RPMI8226 (cell line): ENCODE results near the gene HHIPL1.

Experiments used
- DNase-seq: peaks from one replicate; pipeline ENCODE4 v3.0.0-alpha.2; 2015

Gene HHIPL1

DNA sequence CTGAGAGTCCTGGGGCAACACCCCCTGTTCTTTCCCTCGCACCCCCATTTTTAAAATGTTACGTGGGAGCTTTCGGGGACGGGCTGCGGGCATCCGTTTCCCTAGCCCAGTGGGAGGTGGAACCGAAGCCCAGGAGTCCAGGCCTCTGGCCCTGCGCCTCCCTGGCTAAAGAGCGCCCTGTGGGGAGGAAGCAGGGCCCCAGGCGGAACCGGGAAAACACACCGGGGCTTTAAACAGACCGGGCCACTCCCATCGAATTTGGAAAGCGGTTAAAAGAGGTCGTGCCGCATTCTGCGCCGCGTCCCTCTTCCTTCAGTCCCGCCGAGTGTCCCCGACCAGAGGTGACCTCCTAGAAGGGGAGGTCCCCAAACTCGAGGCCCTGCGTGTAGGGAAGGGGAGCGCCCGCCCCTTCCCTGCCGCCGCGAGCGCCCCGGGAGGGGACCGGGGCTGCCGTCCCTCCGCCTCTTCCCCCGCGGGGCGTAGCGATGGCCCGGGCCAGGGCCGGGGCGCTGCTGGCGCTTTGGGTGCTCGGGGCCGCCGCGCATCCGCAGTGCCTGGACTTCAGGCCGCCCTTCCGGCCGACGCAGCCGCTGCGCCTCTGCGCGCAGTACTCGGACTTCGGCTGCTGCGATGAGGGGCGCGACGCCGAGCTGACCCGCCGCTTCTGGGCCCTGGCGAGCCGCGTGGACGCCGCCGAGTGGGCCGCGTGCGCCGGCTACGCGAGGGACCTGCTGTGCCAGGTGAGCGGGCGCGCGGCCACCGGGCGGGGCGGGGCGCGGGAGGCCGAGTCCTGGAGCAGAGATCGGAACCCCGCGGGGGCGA is at the start of gene HHIPL1:
Gene HHIPL1 (plus strand): TSS at position 407 of the 822 bp plus-strand sequence. CDS start 79 bp downstream, at position 486.
- DNase-seq = no peak

DNA sequence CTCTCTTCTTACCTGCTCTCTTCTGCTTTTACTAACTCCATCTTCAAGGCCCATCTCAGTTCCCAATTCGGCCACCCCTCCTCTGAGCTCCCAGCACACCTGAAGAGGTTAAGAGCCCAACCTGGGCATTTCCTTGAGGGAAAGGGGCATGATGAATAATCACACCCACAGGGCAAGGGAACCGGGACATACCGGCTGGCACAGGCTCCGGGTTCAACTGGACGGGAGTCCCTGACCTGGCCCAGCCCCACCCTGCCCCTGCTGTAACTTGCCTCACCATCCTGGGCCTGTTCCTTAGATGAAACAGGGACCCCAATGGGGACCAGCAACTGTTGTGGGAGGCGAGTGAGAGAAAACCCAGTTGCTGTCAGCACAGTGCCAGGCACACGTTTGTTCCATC is 49.4 kb upstream of the HHIPL1 start:
- peak; percentile 12 for DNase-seq

DNA sequence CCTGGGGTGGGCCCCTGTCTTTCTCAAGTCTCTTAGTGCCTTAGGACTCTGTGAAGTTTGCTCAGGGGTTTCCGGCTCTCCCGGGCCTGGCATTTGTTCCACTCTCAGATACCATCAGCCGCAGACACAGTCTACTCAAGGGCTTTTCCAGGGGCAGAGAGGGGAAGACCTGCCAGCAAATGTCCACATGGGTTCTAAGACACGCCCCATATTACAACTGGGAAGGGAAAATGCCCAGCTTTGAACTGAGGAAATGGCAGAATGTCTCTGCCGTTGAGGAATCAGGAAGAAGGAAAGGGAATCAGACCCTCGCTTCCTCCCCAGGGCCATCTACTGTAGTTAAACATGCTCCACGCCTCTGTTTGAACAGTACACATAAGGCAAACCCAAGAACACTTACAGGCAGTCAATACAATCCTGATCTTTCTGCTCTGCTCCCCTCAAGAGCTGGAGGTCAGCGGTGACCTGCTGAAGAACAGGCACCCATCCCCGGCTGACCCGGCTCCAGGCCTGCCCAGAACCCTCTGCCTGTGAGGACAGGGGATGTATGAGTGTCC is 48.8 kb upstream of the HHIPL1 start:
- DNase-seq = no peak

DNA sequence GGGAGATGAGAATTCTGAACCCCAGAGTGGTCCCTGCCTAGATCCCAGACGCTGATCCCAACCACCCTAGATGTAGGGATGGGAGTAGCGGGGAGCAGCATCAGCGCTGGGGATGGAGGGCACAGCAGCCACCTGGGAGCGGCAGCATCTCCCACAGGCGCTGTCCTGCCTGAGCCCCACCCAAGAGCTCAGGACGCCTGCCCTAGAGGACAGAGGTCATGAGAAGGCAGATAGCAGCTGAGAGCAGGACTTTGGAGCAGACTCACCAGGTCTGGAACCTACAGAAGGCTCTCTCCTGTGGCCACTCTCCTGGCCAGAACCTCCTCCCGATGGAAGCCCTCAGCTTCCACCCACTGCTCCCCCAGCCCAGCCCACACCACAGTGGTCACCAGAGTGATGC is 48.2 kb upstream of the HHIPL1 start:
- DNase-seq = no peak

GRCh38 chr14:99597911-99598600 is 46.9 kb upstream of the HHIPL1 start:
- no peak for DNase-seq

DNA sequence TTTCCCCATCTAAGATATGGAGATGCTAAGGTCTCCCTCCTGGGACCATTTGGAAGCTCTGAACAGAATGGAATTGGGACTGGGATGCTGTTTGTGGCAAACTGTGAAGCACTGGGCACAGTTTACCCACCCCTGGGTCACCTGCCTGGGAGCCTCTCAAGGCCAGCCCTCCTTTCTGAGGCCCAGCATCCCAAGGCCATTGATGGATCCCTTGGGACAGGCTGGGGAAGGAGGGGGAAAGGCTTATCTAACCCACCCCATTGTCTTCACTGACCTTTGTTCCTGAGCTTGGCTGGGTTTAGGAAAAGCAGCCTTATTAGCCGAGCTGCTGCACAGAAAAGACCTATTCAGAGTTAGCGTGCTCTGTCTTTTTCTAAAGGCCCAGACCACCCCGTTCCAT is 46.2 kb upstream of the HHIPL1 start:
- DNase-seq = no peak

GRCh38 chr14:99599393-99599792 is 45.5 kb upstream of the HHIPL1 start:
- no peak for DNase-seq

DNA sequence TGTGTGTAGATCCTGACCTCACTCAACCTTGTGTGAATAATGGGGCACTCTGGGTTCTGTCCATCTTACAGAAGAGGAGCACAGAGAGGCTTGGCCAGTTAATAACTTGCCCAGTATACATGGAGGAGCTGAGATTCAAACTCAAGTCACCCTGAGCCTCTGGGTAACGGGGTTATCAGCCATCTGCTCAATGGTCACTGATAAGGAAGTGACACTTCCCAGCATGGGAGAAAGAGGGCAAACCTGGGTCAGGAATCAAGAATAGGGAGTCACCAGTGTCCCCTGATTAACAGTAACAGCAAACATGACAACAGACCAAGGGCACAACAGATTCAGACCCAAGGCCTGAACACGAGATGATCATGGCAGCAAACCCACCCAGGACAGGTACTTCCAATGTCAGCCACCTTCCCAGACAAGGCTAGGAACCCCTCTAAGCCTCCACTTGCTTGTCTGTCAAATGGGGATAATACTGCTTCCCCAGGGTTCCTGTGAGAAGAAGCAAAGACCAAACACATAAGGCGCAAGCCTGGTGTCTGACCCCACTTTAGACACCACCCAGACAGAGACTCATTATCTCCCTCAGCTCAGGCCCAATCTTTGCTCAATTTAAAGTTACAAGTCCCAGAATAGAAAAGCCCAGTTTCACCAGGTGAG is 44.6 kb upstream of the HHIPL1 start:
- DNase-seq = no peak

DNA sequence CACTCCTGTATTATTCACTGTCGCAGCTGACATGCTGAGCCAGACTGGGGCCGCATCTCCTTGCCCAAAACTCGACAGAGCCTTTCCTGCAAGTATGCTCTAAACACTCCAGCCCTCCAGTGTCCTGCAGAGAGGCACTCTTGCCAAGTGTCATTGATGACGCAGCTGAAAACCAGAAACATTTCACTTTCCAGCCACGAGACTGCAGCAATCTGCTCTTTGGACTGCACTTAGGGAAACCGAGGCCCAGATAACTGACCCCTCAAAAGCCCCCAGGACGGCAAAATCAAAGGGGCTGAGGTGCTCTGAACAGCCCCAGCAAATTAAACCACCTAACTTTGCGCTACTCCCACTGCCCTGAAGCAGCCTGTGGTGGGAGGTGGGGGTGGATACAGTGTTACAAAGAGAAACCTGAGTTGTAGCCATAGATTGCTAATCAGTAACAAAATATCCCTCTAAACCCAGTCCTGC is 43.5 kb upstream of the HHIPL1 start:
- DNase-seq = no peak

DNA sequence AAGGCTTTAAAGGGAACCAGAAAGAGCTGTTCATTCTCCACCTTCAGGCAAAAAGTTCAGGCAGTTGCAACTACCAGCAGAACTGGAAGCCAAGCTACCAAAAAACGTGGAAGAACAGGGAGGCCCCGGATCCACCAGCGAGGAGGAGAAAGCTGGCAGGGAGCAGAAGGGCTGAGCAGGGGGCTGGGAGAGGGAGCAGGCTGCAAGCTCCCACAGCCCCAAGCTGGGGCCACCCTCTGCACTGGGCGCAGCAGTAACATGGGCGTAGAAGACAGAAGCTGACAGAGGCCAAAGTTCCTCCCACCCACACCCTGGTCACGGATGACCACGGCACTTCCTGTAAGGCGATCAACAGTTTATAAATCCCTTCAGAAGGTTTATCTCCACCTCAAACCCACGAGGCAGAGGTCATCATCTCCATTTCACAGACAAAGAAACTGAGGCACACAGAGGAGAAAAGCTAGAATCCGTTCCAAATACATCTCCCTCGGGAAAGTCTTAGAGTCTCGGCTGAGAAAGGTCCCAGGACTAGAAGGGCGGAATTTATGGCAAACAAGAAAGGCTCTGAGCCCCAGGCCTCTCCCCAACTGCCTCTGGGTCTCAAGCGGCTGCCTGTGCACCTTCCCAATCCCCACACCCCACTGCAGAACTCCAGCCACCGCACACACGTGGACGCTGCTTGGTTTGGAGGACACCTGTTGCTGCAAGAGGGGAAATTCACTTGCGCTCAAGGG is 42.7 kb upstream of the HHIPL1 start:
- DNase-seq = peak; percentile 32

DNA sequence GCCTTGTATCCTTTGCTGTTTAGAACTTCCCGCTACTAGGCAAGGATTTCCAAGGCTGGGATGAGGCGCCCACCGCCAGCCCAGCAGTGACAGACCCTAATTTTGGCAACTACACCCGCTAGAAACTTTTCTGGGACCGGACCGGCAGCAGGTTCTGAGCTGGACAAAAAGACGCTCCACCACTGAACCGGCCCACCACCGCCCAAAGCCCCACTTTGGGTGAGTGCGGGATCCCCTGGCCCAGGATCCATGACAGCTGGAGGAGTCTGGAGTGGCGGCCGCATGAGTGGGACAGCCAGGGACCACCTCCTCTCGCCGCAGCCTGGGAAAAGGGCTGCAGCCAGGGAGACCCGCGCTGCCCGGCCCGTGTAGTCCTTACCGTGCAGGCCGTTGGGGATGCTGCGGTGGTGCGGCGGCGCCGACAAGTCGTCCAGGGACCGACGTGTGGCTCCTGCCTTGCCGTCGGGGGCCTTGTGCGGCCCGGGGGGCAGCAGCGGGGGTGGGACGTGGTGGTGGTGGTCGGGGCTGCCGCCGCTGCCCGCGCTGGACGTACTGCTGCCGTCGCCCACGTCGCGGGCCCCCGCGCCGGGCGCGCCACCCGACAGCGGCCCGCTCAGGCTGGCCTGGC is 42.0 kb upstream of the HHIPL1 start:
- no peak for DNase-seq

DNA sequence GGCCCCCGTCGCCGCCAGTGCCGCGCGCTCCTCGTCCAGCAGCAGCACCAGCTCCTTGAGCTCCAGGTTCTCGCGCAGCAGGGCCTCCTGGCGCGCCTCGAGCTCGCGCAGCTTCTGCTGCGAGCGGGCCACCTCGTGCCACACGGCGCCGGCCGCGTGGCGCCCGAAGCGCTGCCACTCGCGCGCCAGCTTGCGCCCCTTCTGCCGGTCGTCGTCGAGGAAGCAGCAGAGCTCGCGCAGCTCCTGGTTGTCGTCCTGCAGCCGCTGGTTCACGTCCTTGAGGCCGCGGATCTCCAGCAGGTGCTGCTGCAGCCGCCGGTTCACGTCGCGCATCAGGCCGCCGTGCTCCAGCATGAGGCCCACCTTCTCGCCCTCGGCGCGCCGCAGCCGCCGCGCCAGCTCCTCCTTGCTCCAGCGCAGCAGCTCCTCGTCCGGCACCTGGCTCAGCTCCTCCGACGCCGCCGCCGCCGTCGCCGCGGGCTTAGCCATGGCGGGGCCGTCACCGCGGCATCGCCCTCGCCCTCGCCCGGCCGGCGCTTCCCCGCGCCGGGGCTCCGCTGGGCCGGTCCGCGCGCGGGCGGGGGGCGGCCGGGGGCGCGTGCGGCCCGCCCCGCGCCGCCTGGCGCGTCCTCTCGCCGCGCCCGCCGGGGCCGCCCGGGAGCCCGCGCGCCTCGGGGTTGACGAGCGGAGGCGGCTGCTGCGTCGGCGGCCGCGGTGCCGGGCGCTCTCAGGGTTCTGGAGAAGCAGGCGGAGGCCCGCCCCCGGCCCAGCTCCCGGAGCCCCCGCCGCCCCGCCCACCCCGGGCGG is 41.3 kb upstream of the HHIPL1 start, which contains the start of gene CCDC85C:
Gene CCDC85C (minus strand): TSS at position 737 of the 807 bp plus-strand sequence. CDS start 248 bp downstream, at position 489.
- peak; percentile 60 for DNase-seq

GRCh38 chr14:99604278-99604765 is 40.6 kb upstream of the HHIPL1 start:
- peak; percentile 93 for DNase-seq

DNA sequence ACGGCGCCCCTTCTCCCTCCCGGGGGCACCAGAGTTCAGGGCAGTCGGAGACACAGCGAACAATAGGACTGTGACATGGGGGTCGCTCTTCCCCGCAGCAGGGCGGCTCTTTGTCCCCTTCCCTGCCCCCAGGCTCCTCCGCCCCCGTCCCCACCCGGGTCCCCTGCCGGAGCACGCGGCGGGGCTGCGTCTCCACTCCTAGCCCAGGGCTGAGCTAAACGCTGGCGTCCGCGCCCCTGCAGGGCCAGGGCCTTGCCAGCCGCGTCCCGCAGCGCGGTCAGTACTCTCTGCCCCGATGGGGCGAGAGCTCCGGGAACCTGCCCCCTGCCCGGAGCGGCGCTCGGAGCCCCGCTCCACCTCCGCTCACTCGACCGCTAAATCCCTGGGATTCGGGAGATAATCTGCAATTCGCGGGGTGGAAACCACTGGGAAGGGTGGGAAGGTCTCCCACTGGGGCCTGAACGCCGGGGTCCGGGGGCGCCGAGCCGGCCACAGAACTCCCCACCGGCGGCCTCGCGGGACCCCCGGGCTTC is 40.1 kb upstream of the HHIPL1 start:
- DNase-seq = peak; percentile 39

DNA sequence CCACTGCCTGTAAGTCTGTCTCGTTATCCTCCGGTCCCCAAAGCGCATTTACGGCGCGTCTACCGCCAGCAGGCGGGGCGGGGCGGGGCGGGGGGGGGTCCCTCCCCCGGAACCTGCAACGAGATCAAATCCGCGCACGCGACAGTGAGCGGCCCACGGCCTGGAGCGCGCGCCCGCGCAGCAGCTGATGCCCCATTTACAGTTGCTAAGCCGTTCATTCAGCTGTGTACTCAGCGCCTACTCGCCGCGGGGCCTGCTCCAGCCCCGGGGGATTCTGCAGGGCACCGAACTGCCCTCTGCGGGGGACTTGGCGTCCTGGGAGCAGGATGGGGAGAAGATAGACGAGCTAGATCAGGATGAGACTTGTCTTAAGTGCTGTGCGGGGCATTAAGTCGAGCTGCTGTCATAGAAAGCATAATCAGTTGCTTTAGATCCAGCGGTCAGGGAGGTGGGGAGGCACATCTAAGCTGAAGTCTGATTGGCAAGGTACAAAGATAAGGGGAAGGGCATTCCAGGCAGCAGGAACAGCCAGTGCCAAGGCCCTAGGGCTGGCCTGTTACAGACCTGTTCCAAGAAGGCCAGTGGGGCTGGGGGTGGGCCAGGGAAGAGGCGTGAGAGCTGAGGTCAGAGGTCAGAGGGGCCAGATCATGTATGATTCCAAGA is 39.5 kb upstream of the HHIPL1 start:
- DNase-seq = peak; percentile 83

DNA sequence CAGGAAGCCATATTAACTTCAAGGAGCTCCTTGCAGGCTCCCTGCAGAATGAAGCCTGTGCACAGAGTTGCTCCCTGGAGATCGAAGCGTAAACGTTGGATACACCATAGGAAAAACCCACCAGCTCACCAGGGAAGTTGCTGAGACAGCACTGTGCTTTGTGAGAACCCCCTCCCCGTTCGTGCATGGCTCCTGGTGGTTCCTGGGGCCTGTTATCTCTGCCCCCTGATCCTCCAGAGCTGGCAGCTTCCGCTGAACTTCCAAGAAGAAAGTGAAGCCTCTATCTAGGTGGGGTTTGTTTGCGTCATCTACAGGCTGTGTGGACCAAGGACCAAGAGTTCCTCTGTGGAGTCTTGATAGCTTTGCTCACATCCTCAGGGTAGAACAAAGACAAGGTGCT is 38.6 kb upstream of the HHIPL1 start:
- no peak for DNase-seq

GRCh38 chr14:99608591-99608990 is 36.3 kb upstream of the HHIPL1 start:
- no peak for DNase-seq

- no peak for DNase-seq
These were observed 35.4 kb upstream of the HHIPL1 start for GRCh38 chr14:99609245-99610170.

DNA sequence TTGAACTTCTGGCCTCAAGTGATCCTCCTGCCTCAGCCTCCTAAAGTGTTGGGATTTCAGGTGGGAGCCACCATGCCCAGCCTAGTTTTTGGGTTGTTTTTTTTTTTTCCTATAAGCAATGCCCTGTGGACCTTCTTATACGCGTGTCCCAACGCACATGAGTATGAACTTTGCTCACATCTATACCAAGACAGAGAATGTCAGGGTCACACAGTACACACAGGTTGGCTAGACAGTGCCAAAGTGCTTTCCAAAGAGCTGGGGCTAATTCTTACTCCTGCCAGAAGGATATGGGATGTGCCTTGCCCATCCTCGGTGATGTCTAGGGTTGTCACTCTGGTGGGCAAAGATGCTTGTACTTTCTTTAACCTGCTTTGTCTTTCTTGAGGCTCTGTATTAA is 33.3 kb upstream of the HHIPL1 start:
- no peak for DNase-seq
